Left lung (tissue), 10 donors: ENCODE results near the gene MAN1B1. TPM values are rescaled to one million over a fixed set of nuclear protein-coding genes. Genes with fewer than 3 reads are reported as not detected.
A peak's percentile ranks its signal among the peaks of the same experiment; 100 is the strongest.
"Not testable (repeated sequence)": the region's sequence is repeated elsewhere in the genome, so short reads cannot be mapped to it uniquely, and the experiment has no call there.

Experiments
- ATAC-seq: fragments of 200-7000 bp; cut with Tn5 transposase; one replicate; pipeline ENCODE4 v1.9.1; 2020; ENCODE audit warnings: moderate library complexity
- DNase-seq, 4 donors: peaks; one replicate each; pipeline ENCODE4 v3.0.0-alpha.2; 2013 to 2020
- H3K27ac ChIP-seq, 2 donors: fragments of 200-600 bp; sonication (generic) in 1 of 2; one replicate each; pipeline versions ENCODE4 v1.5.0 to v1.8.0; 2020 to 2021
- H3K27me3 ChIP-seq, 2 donors: fragments of 200-600 bp; sonication (generic) in 1 of 2; one replicate each; pipeline versions ENCODE4 v1.5.0 to v1.8.0; 2020 to 2021
- H3K36me3 ChIP-seq, 2 donors: fragments of 200-600 bp; sonication (generic) in 1 of 2; one replicate each; pipeline versions ENCODE4 v1.5.0 to v1.8.0; 2020 to 2021
- H3K4me1 ChIP-seq, 2 donors: fragments of 200-600 bp; one replicate each; pipeline ENCODE4 v1.8.0; 2021
- H3K4me3 ChIP-seq, 2 donors: fragments of 200-600 bp; sonication (generic) in 1 of 2; one replicate each; pipeline versions ENCODE4 v1.5.0 to v1.8.0; 2020 to 2021; ENCODE audit warnings: mild to moderate bottlenecking in 1 of 2
- H3K9me3 ChIP-seq, 2 donors: fragments of 200-600 bp; sonication (generic) in 1 of 2; one replicate each; pipeline versions ENCODE4 v1.5.0 to v1.8.0; 2020 to 2021
- CTCF ChIP-seq, 2 donors: fragments of 200-600 bp; sonication (generic) in 1 of 2; IDR thresholded peaks; one replicate each; pipeline versions ENCODE4 v1.5.0 to v1.8.0; 2021; ENCODE audit warnings: antibody characterized with exemption in 2 of 2
- intact Hi-C, 2 donors: fragments of 100-400 bp; cut with DNase I; formaldehyde crosslinking; loops; one replicate each; pipeline versions ENCODE4 v1.11.2 to v1.14.2; 2022
- polyA plus RNA-seq, 6 donors: library from polyadenylated mRNA; unstranded; fragments of 120-200 nt; gene quantifications; one replicate each; pipeline ENCODE4 v1.2.1, GENCODE V29; 2013; ENCODE audit not compliant: insufficient read length in 6 of 6
- total RNA-seq, 2 donors: library from RNA; stranded (reverse); fragmentation: NEBNext Ultra II Directional; extraction: Animal tissue kit (Norgen Biotek cat#: 25700); gene quantifications; one replicate each; pipeline ENCODE4 v1.2.1, GENCODE V29; 2021
- donor health status: DM: no; HTN: yes; CAD: no.
- donor health status: DM: no; HTN: no; CAD: no.

MAN1B1 gene
- total and polyA plus RNA-seq, 8 donors, result 51.5 to 74.9 (median 64.8) TPM

DNA sequence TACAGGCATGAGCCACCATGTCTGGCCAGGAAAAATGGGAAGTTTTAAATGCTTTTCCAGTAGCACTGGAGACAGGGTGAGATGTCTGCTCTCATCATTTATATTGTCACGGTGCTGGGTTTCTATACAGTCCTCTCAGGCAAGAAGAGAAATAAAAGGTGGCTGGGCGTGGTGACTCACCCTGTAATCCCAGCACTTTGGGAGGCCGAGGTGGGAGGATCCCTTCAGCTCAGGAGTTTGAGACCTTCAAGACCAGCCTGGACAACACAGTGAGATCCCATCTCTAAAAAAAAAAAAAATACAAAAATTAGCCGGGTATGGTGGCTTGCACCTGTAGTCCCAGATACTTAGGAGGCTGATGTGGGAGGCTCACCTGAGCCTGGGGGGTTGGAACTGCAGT lies 47.4 kb downstream of the MAN1B1 start:
- Histone ChIP-seq H3K27me3 (peaks cover 30 to 97% of the 10 kb centered on the region in 2 donors), H3K4me1 (peaks cover 5 to 10% of the 10 kb centered on the region in 2 donors), H3K9me3 (no peaks in the 10 kb centered on the region), H3K27ac (no peak overlapping the region), H3K4me3 (no peak overlapping the region), H3K36me3 (no peaks in the 10 kb centered on the region)
- ATAC-seq (no peak), DNase-seq (no peak)
- intact Hi-C loops, result no loop called here
- no peak for TF ChIP-seq CTCF (IDR thresholded peaks at IDR 0.05)

GRCh38 chr9:137135154-137135553 lies 48.4 kb downstream of the MAN1B1 start:
- H3K36me3 ChIP-seq, ATAC-seq, H3K27ac ChIP-seq, intact Hi-C loops, H3K4me1 ChIP-seq, H3K9me3 ChIP-seq, DNase-seq, H3K4me3 ChIP-seq: not testable (repeated sequence)
- peaks cover 38 to 99% of the 10 kb centered on the region in 2 donors for H3K27me3 ChIP-seq

GRCh38 chr9:137136261-137136880 lies 49.6 kb downstream of the MAN1B1 start:
- no peaks in the 10 kb centered on the region for H3K36me3 ChIP-seq
- peaks cover 50 to 99% of the 10 kb centered on the region in 2 donors for H3K27me3 ChIP-seq
- TF ChIP-seq CTCF (IDR thresholded peaks at IDR 0.05), result no peak
- ATAC-seq, result no peak
- H3K4me1 ChIP-seq, result peaks cover 0 to 3% of the 10 kb centered on the region in 2 donors
- DNase-seq, result peak in 1 of 4 donors; percentile 67
- no peak overlapping the region for H3K4me3 ChIP-seq
- H3K27ac ChIP-seq, result no peak overlapping the region
- H3K9me3 ChIP-seq, result no peaks in the 10 kb centered on the region
- intact Hi-C loops, result no loop called here

- TF ChIP-seq CTCF (IDR thresholded peaks at IDR 0.05), result no peak
- Histone ChIP-seq H3K36me3 (no peaks in the 10 kb centered on the region), H3K27me3 (peaks cover 50 to 99% of the 10 kb centered on the region in 2 donors), H3K4me1 (peaks cover 0 to 3% of the 10 kb centered on the region in 2 donors), H3K9me3 (no peaks in the 10 kb centered on the region), H3K4me3 (no peak overlapping the region), H3K27ac (no peak overlapping the region)
- ATAC-seq (no peak), DNase-seq (peak in 1 of 4 donors; percentile 25)
- intact Hi-C loops, result no loop called here
These were observed 50.3 kb downstream of the MAN1B1 start for GRCh38 chr9:137136881-137137607.

DNA sequence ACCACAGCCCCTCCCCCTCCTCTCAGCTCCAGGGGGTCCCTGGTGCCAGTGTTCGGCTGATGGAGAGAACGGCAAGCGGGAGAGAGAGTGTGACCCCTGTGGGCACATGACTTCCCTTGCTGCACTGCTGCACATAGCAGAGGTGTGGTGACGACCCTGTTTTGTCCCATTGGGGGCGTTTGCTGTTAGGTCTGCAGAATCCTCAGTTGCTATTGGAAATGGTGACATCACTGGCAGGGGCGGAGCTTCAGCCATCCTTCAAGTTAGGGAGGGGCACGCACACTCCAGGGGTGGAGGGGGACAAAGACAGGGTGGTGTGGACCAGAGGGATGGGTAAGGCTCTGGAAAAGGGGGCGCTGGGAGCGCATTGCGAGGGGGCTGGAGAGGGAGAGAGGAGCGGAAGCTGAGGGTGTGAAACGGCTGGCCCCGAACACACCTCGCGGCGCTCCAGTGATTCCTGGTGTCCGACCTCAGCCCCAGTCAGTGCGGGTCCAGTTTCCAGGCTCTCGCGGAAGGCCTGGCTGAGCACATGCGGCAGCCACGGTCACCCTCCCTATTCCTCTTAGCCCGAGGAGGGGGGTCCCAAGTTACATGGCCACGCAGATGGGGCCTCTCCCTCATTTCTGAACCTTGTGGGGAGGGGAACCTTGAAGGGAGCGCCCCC lies 51.4 kb downstream of the MAN1B1 start:
- Histone ChIP-seq H3K4me3 (no peak overlapping the region), H3K36me3 (no peaks in the 10 kb centered on the region), H3K27me3 (peaks cover 50 to 100% of the 10 kb centered on the region in 2 donors), H3K9me3 (no peaks in the 10 kb centered on the region), H3K27ac (no peak overlapping the region), H3K4me1 (peaks cover 0 to 3% of the 10 kb centered on the region in 2 donors)
- intact Hi-C loops, result no loop called here
- DNase-seq, result peak in 1 of 4 donors; percentile 54
- TF ChIP-seq CTCF (IDR thresholded peaks at IDR 0.05), result no peak
- no peak for ATAC-seq
